Caco-2 (cell line): ENCODE data around the gene AP3D1. TPM values are rescaled to one million over a fixed set of nuclear protein-coding genes. Genes with fewer than 3 reads are reported as not detected.

Experiments used
- BruUV-seq: library from RNA; stranded (reverse); fragments of 400-500 nt; replicated peaks from 2 replicates; lab custom pipeline; 2021; lab: Mats Ljungman, UMichigan
- CTCF ChIA-PET: fragments of 300-600 bp; sonication (Branson Sonifier 250); formaldehyde crosslinking; loops from one replicate; lab custom pipeline; 2022; ENCODE audit warnings: antibody characterized with exemption; lab: Charles Lee
- POLR2A ChIA-PET: fragments of 300-600 bp; sonication (Branson Sonifier 250); formaldehyde crosslinking; loops from one replicate; lab custom pipeline; 2022; ENCODE audit warnings: antibody characterized with exemption; lab: Charles Lee
- DNase-seq, 2 experiments: peaks; one replicate each; pipeline versions ENCODE4 v3.0.0 to v3.0.0-alpha.2; 2020 to 2022
- H3K27me3 ChIP-seq: replicated peaks from 2 replicates; pipeline ENCODE4 v1.6.0; 2011; ENCODE audit warnings: low read length; ENCODE audit not compliant: control insufficient read depth, insufficient read depth
- H3K36me3 ChIP-seq: 2 replicates; pipeline ENCODE4 v1.5.1; 2011; ENCODE audit warnings: low read length; ENCODE audit not compliant: control insufficient read depth, insufficient read depth
- H3K4me1 ChIP-seq: fragments of 250-450 bp; sonication (Bioruptor Pico); 2 replicates; pipeline ENCODE4 v1.5.1; 2020; ENCODE audit warnings: mild to moderate bottlenecking
- H3K4me3 ChIP-seq: 2 replicates; pipeline ENCODE4 v1.5.1; 2011; ENCODE audit warnings: low read depth, mild to moderate bottlenecking, control low read depth, low read length
- H3K9me3 ChIP-seq: fragments of 250-450 bp; sonication (Bioruptor Pico); 2 replicates; pipeline ENCODE4 v1.5.1; 2020; ENCODE audit warnings: mild to moderate bottlenecking, moderate library complexity
- H3K27ac Mint-ChIP-seq: one replicate; pipeline ENCODE4 v1.8.0; 2022; ENCODE audit warnings: mixed read lengths; ENCODE audit not compliant: unreplicated experiment
- H3K27me3 Mint-ChIP-seq: one replicate; pipeline ENCODE4 v1.8.0; 2022; ENCODE audit warnings: mixed read lengths; ENCODE audit not compliant: insufficient read depth, unreplicated experiment
- H3K36me3 Mint-ChIP-seq: one replicate; pipeline ENCODE4 v1.8.0; 2022; ENCODE audit warnings: mild to moderate bottlenecking, mixed read lengths; ENCODE audit not compliant: insufficient read depth, unreplicated experiment
- H3K4me1 Mint-ChIP-seq: one replicate; pipeline ENCODE4 v1.8.0; 2022; ENCODE audit warnings: low read depth, mixed read lengths; ENCODE audit not compliant: unreplicated experiment
- H3K4me3 Mint-ChIP-seq: one replicate; pipeline ENCODE4 v1.8.0; 2022; ENCODE audit warnings: mild to moderate bottlenecking, moderate library complexity, mixed read lengths; ENCODE audit not compliant: unreplicated experiment
- H3K9me3 Mint-ChIP-seq: one replicate; pipeline ENCODE4 v1.8.0; 2022; ENCODE audit warnings: mixed read lengths; ENCODE audit not compliant: unreplicated experiment
- CTCF ChIP-seq, 2 experiments: fragments of 200-600 bp in 1 of 2; IDR thresholded peaks; 1 replicate in 1 of 2; 2 replicates in 1 of 2; pipeline versions ENCODE4 v1.5.1 to v1.8.0; 2011 to 2022; ENCODE audit warnings: antibody characterized with exemption in 1 of 2, control low read depth in 1 of 2, inconsistent platforms in 1 of 2, low read depth in 1 of 2, low read length in 1 of 2, mild to moderate bottlenecking in 1 of 2, moderate library complexity in 1 of 2; ENCODE audit not compliant: insufficient read depth in 1 of 2, severe bottlenecking in 1 of 2, unreplicated experiment in 1 of 2
- intact Hi-C: fragments of 100-400 bp; cut with micrococcal nuclease; formaldehyde crosslinking; loops from one replicate; pipeline ENCODE4 v1.10.0; 2022; ENCODE audit not compliant: unreplicated experiment
- total RNA-seq: library from RNA; stranded (reverse); gene quantifications from 2 replicates; pipeline ENCODE4 v1.2.3, GENCODE V29; 2022

The AP3D1 gene
- total RNA-seq, 1 experiment from 2014 or later = 151 TPM

GRCh38 chr19:2084993-2085720, 66.2 kb downstream of the AP3D1 start:
- intact Hi-C loops = no loop called here
- no peaks in the 10 kb centered on the region; the same call in 1 of the 2 replicates for H3K36me3 ChIP-seq
- H3K4me3 ChIP-seq = no peak overlapping the region
- TF ChIP-seq CTCF (IDR thresholded peaks at IDR 0.05; ENCODE audit: insufficient read depth in 1 of 2, low read depth in 1 of 2, low read length in 1 of 2, severe bottlenecking in 1 of 2, unreplicated experiment in 1 of 2) = no peak
- BruUV-seq = no TSS peak
- no peak for DNase-seq
- no peaks in the 10 kb centered on the region for H3K27me3 Mint-ChIP-seq
- H3K4me1 Mint-ChIP-seq = no peaks in the 10 kb centered on the region
- H3K9me3 ChIP-seq = no peaks in the 10 kb centered on the region
- no peaks in the 10 kb centered on the region for H3K9me3 Mint-ChIP-seq
- ChIA-PET CTCF (no interaction called here), POLR2A (no interaction called here)
- H3K27ac Mint-ChIP-seq = no peak overlapping the region
- H3K27me3 ChIP-seq = no peaks in the 10 kb centered on the region
- peaks cover 4% of the 10 kb centered on the region; the same call in 1 of the 2 replicates for H3K4me1 ChIP-seq
- H3K4me3 Mint-ChIP-seq = no peak overlapping the region
- H3K36me3 Mint-ChIP-seq = peaks cover 7% of the 10 kb centered on the region

- Mint-ChIP-seq H3K27ac (no peak overlapping the region), H3K4me3 (no peak overlapping the region), H3K4me1 (no peaks in the 10 kb centered on the region), H3K27me3 (no peaks in the 10 kb centered on the region), H3K36me3 (peaks cover 8% of the 10 kb centered on the region), H3K9me3 (no peaks in the 10 kb centered on the region)
- BruUV-seq = no TSS peak
- peaks cover 4% of the 10 kb centered on the region; the same call in 1 of the 2 replicates for H3K4me1 ChIP-seq
- H3K9me3 ChIP-seq = no peaks in the 10 kb centered on the region
- POLR2A ChIA-PET = no interaction called here
- intact Hi-C loops = no loop called here
- no peaks in the 10 kb centered on the region; the same call in 1 of the 2 replicates for H3K36me3 ChIP-seq
- no peaks in the 10 kb centered on the region for H3K27me3 ChIP-seq
- H3K4me3 ChIP-seq = no peak overlapping the region
- no peak for TF ChIP-seq CTCF (IDR thresholded peaks at IDR 0.05; ENCODE audit: insufficient read depth in 1 of 2, low read depth in 1 of 2, low read length in 1 of 2, severe bottlenecking in 1 of 2, unreplicated experiment in 1 of 2)
- DNase-seq = no peak
- CTCF ChIA-PET = no interaction called here
Measured at GRCh38 chr19:2083174-2083854, 68.1 kb downstream of the AP3D1 start.

GRCh38 chr19:2081873-2082810, 69.2 kb downstream of the AP3D1 start:
- no peaks in the 10 kb centered on the region; the same call in 1 of the 2 replicates for H3K36me3 ChIP-seq
- H3K4me1 ChIP-seq = no peaks in the 10 kb centered on the region; the same call in 1 of the 2 replicates
- H3K9me3 ChIP-seq = no peaks in the 10 kb centered on the region
- Mint-ChIP-seq H3K36me3 (peaks cover 13% of the 10 kb centered on the region), H3K4me3 (no peak overlapping the region), H3K27me3 (no peaks in the 10 kb centered on the region), H3K9me3 (no peaks in the 10 kb centered on the region), H3K4me1 (no peaks in the 10 kb centered on the region), H3K27ac (no peak overlapping the region)
- intact Hi-C loops = no loop called here
- no peak for TF ChIP-seq CTCF (IDR thresholded peaks at IDR 0.05; ENCODE audit: insufficient read depth in 1 of 2, low read depth in 1 of 2, low read length in 1 of 2, severe bottlenecking in 1 of 2, unreplicated experiment in 1 of 2)
- no peaks in the 10 kb centered on the region for H3K27me3 ChIP-seq
- ChIA-PET POLR2A (no interaction called here), CTCF (no interaction called here)
- BruUV-seq = no TSS peak
- H3K4me3 ChIP-seq = no peak overlapping the region
- DNase-seq = no peak
